OCI-LY7 (cell line): ENCODE results near the gene ACER1. TPM values are rescaled to one million over a fixed set of nuclear protein-coding genes. Genes with fewer than 3 reads are reported as not detected.

Experiments
- BruUV-seq: library from RNA; stranded (reverse); fragments of 400-500 nt; replicated peaks from 2 replicates; lab custom pipeline; 2021; lab: Mats Ljungman, UMichigan
- CTCF ChIA-PET: fragments of 300-600 bp; sonication (Branson Sonifier 250); formaldehyde crosslinking; loops from one replicate; lab custom pipeline; 2022; ENCODE audit warnings: antibody characterized with exemption; ENCODE audit not compliant: unreplicated experiment; lab: Charles Lee
- POLR2A ChIA-PET: fragments of 300-600 bp; sonication (Branson Sonifier 250); formaldehyde crosslinking; loops from one replicate; lab custom pipeline; 2022; ENCODE audit warnings: antibody characterized with exemption; lab: Charles Lee
- DNase-seq: peaks from one replicate; pipeline ENCODE4 v3.0.0-alpha.2; 2015; ENCODE audit warnings: low spot score
- H2AFZ ChIP-seq: fragments of 200-600 bp; sonication (generic), shearing (Covaris generic); 2 replicates; pipeline ENCODE4 v1.6.1; 2014; ENCODE audit warnings: mild to moderate bottlenecking, antibody characterized with exemption, low read length, moderate library complexity
- H3K27ac ChIP-seq: fragments of 200-600 bp; sonication (generic); 2 replicates; pipeline ENCODE4 v1.5.1; 2014; ENCODE audit warnings: mixed run types, low read depth, mild to moderate bottlenecking, moderate library complexity, low read length, inconsistent platforms; ENCODE audit not compliant: poor library complexity, severe bottlenecking
- H3K36me3 ChIP-seq: fragments of 200-600 bp; sonication (generic); 2 replicates; pipeline ENCODE4 v1.6.1; 2014; ENCODE audit warnings: mild to moderate bottlenecking, antibody characterized with exemption, low read length, moderate library complexity, mixed read lengths; ENCODE audit not compliant: insufficient read depth
- H3K4me1 ChIP-seq: fragments of 200-600 bp; sonication (generic); 2 replicates; pipeline ENCODE4 v1.5.1; 2014; ENCODE audit warnings: mild to moderate bottlenecking, low read length; ENCODE audit not compliant: insufficient read depth, poor library complexity, severe bottlenecking
- H3K4me2 ChIP-seq: fragments of 200-600 bp; sonication (generic); 2 replicates; pipeline ENCODE4 v1.6.1; 2014; ENCODE audit warnings: mild to moderate bottlenecking, low read length
- H3K4me3 ChIP-seq: fragments of 200-600 bp; sonication (generic); 2 replicates; pipeline ENCODE4 v1.5.1; 2014; ENCODE audit warnings: mild to moderate bottlenecking, low read depth, low read length; ENCODE audit not compliant: poor library complexity, severe bottlenecking
- H3K79me2 ChIP-seq: fragments of 200-600 bp; sonication (generic); 2 replicates; pipeline ENCODE4 v1.6.1; 2016; ENCODE audit warnings: low read depth, mild to moderate bottlenecking, low read length, moderate library complexity, mixed read lengths; ENCODE audit not compliant: insufficient read depth
- H3K9me2 ChIP-seq: fragments of 200-600 bp; sonication (generic); 2 replicates; pipeline ENCODE4 v1.6.1; 2016; ENCODE audit warnings: mild to moderate bottlenecking, low read length, mixed read lengths; ENCODE audit not compliant: insufficient read depth
- H3K9me3 ChIP-seq: fragments of 200-600 bp; sonication (generic); 2 replicates; pipeline ENCODE4 v1.6.1; 2014; ENCODE audit warnings: mild to moderate bottlenecking, mixed run types, low read length, mixed read lengths
- H4K20me1 ChIP-seq: fragments of 200-600 bp; sonication (generic); 2 replicates; pipeline ENCODE4 v1.6.1; 2014; ENCODE audit warnings: mild to moderate bottlenecking, antibody characterized with exemption, low read length, moderate library complexity, mixed read lengths; ENCODE audit not compliant: insufficient read depth
- CTCF ChIP-seq: fragments of 200-600 bp; sonication (generic); conservative IDR thresholded peaks from 2 replicates; pipeline ENCODE4 v1.5.1; 2014; ENCODE audit warnings: mild to moderate bottlenecking, antibody characterized with exemption, low read length, moderate library complexity, mixed read lengths
- EZH2phosphoT487 ChIP-seq: fragments of 200-600 bp; sonication (generic); IDR thresholded peaks from 2 replicates; pipeline ENCODE4 v1.6.1; 2018; ENCODE audit warnings: low read depth, borderline replicate concordance, mild to moderate bottlenecking, mixed run types, antibody characterized with exemption, low read length, moderate library complexity, mixed read lengths
- intact Hi-C: fragments of 100-400 bp; cut with micrococcal nuclease; formaldehyde crosslinking; loops from one replicate; pipeline ENCODE4 v1.10.0; 2022; ENCODE audit not compliant: unreplicated experiment
- total RNA-seq, 2 experiments: library from RNA; depleted of rRNA in 1 of 2; stranded (reverse); fragments of >200 nt in 1 of 2; shearing (Covaris generic) in 1 of 2; gene quantifications; 2 replicates each; pipeline ENCODE4 v1.2.3, GENCODE V29; 2014 to 2022

ACER1 gene
- total RNA-seq, 2 experiments from 2014 or later, result not detected

DNA sequence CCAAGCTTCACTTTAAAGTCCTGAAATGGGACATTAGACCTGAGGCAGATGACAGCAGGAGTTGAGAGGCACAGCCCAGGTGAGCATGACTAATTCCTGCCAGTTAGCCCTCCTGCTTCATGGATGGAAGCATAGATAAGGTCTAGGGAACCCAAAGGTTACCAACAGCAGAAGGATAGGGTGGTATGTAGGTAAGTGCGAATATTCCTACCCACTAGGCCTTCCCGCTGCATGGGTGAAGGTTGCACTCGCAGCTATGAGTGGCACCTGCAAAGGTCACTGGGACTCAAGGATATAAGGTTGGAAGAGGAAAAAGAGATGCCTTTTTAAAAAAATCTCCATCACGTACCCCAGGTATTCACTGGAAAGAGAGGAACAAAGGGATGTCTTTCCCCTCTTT is 41.4 kb downstream of the ACER1 start:
- DNase-seq, result peak; percentile 59
- no peaks in the 10 kb centered on the region for H3K79me2 ChIP-seq
- ChIA-PET CTCF (no interaction called here), POLR2A (no interaction called here)
- no peaks in the 10 kb centered on the region for H3K4me1 ChIP-seq
- BruUV-seq, result no TSS peak
- no peaks in the 10 kb centered on the region for H3K9me2 ChIP-seq
- H2AFZ ChIP-seq, result no peak overlapping the region
- no peaks in the 10 kb centered on the region for H4K20me1 ChIP-seq
- peaks cover 26% of the 10 kb centered on the region for H3K9me3 ChIP-seq
- H3K4me2 ChIP-seq, result no peak overlapping the region
- H3K4me3 ChIP-seq, result no peak overlapping the region
- H3K36me3 ChIP-seq, result no peaks in the 10 kb centered on the region
- no peak for TF ChIP-seq EZH2phosphoT487
- TF ChIP-seq CTCF, result no peak
- intact Hi-C loops, result no loop called here
- H3K27ac ChIP-seq, result no peak overlapping the region

DNA sequence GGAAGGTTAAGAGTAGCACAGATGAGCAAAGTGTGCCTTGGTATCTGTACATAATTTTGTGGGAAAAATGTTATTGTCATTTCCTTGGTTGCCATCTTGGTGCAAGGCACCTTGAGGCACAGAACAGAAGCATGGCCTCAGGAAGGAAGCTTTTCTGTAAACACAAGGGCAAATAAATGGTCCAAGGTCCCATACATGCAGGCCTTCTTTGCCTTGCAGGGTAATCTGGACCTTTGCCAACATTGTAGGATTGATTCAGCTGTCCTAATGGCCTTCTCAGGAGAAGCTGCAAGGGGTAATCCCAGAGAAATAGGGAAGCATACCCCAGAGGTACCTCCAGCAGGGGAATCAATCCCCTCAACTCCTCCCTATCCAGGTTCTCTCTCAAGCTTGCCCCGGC is 44.7 kb downstream of the ACER1 start:
- ChIA-PET CTCF (no interaction called here), POLR2A (interaction anchor here (0.9 kb wide), 1 partner anchor 12 kb away, joined by 4 read pairs; no protein-coding TSS in a partner anchor)
- H3K4me1 ChIP-seq, result no peaks in the 10 kb centered on the region
- no peaks in the 10 kb centered on the region for H3K9me2 ChIP-seq
- no peaks in the 10 kb centered on the region for H3K79me2 ChIP-seq
- intact Hi-C loops, result no loop called here
- H2AFZ ChIP-seq, result no peak overlapping the region
- no peak for DNase-seq
- H3K36me3 ChIP-seq, result no peaks in the 10 kb centered on the region
- H3K4me2 ChIP-seq, result no peak overlapping the region
- peaks cover 33% of the 10 kb centered on the region for H3K9me3 ChIP-seq
- no peak overlapping the region for H3K27ac ChIP-seq
- no peaks in the 10 kb centered on the region for H4K20me1 ChIP-seq
- TF ChIP-seq CTCF (no peak), EZH2phosphoT487 (no peak)
- BruUV-seq, result no TSS peak
- no peak overlapping the region for H3K4me3 ChIP-seq

DNA sequence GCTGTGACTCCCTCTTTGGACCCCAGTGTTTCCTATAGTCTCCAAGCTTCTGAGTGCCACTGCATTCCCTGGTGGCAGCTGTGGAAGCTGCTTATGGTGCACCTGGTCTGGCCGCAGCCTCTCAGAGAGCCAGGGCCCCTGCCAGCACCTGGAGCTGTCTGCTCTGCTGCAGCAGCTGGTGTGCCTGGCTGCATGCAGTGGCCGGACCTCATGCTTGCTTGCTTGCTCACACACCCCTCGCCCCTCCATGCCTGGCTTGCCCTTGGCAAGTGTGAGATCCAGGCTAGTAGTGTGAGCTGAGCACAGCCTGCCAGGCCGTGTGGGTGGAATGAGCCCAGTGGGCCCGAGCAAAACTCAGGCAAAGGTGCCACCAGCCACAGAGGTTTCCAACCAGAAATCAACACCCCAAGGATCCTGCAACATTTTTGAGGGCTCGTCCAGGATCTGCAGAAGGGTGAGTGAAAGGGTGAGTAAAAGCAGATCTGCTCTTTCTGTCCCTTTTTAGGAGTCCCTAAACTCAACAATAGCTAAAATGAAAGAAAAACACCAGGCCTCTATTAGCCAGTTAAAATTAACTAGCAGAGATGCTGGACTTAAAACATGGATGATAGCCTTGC is 46.0 kb downstream of the ACER1 start:
- TF ChIP-seq EZH2phosphoT487 (no peak), CTCF (no peak)
- POLR2A ChIA-PET, result no interaction called here
- intact Hi-C loops, result no loop called here
- BruUV-seq, result no TSS peak
- Histone ChIP-seq H3K79me2 (no peaks in the 10 kb centered on the region), H4K20me1 (no peaks in the 10 kb centered on the region), H3K9me2 (no peaks in the 10 kb centered on the region), H3K36me3 (no peaks in the 10 kb centered on the region), H3K4me1 (no peaks in the 10 kb centered on the region), H3K9me3 (peaks cover 26% of the 10 kb centered on the region), H2AFZ (no peak overlapping the region), H3K4me3 (no peak overlapping the region), H3K27ac (no peak overlapping the region), H3K4me2 (no peak overlapping the region)
- peak; percentile 26 for DNase-seq
- CTCF ChIA-PET, result no interaction called here
